MM.1S (cell line): ENCODE results near the gene COPG1.
"Not testable (repeated sequence)": the region's sequence is repeated elsewhere in the genome, so short reads cannot be mapped to it uniquely, and the experiment has no call there.

Experiments
- DNase-seq: peaks from one replicate; pipeline ENCODE4 v3.0.0-alpha.2; 2015
- H2AFZ ChIP-seq: fragments of 300-600 bp; sonication (generic); 2 replicates; pipeline ENCODE4 v1.6.0; 2016; ENCODE audit warnings: antibody characterized with exemption, low read length
- H3F3A ChIP-seq: fragments of 300-600 bp; sonication (generic); 2 replicates; pipeline ENCODE4 v1.6.1; 2016; ENCODE audit warnings: mild to moderate bottlenecking, antibody characterized with exemption, low read length, moderate library complexity, mixed read lengths; ENCODE audit not compliant: insufficient read depth
- H3K27ac ChIP-seq: fragments of 300-600 bp; sonication (generic); 2 replicates; pipeline ENCODE4 v1.5.1; 2016; ENCODE audit warnings: mild to moderate bottlenecking, low read length
- H3K27me3 ChIP-seq: fragments of 300-600 bp; sonication (generic); replicated peaks from 2 replicates; pipeline ENCODE4 v1.6.0; 2016; ENCODE audit warnings: low read length; ENCODE audit not compliant: insufficient read depth
- H3K36me3 ChIP-seq: fragments of 300-600 bp; sonication (generic); replicated peaks from 2 replicates; pipeline ENCODE4 v1.6.1; 2016; ENCODE audit warnings: mild to moderate bottlenecking, low read length, mixed read lengths; ENCODE audit not compliant: insufficient read depth
- H3K4me1 ChIP-seq: fragments of 300-600 bp; sonication (generic); 2 replicates; pipeline ENCODE4 v1.6.1; 2016; ENCODE audit warnings: low read length, mixed read lengths
- H3K4me2 ChIP-seq: fragments of 300-600 bp; sonication (generic); 2 replicates; pipeline ENCODE4 v1.6.0; 2016; ENCODE audit warnings: low read depth, low read length
- H3K4me3 ChIP-seq: fragments of 300-600 bp; sonication (generic); 2 replicates; pipeline ENCODE4 v1.5.1; 2016; ENCODE audit warnings: low read length, mixed read lengths
- H3K79me2 ChIP-seq: fragments of 300-600 bp; sonication (generic); 2 replicates; pipeline ENCODE4 v1.6.1; 2016; ENCODE audit warnings: mixed run types, low read length, mixed read lengths
- H3K9ac ChIP-seq: fragments of 300-600 bp; sonication (generic); 2 replicates; pipeline ENCODE4 v1.6.1; 2016; ENCODE audit warnings: low read length, mixed read lengths
- H3K9me2 ChIP-seq: fragments of 300-600 bp; sonication (generic); replicated peaks from 2 replicates; pipeline ENCODE4 v1.6.1; 2016; ENCODE audit warnings: mild to moderate bottlenecking, low read length, mixed read lengths; ENCODE audit not compliant: insufficient read depth
- H3K9me3 ChIP-seq: fragments of 300-600 bp; sonication (generic); replicated peaks from 2 replicates; pipeline ENCODE4 v1.6.1; 2016; ENCODE audit warnings: mild to moderate bottlenecking, low read length, mixed read lengths; ENCODE audit not compliant: insufficient read depth
- H4K20me1 ChIP-seq: fragments of 300-600 bp; sonication (generic); 2 replicates; pipeline ENCODE4 v1.6.1; 2016; ENCODE audit warnings: mild to moderate bottlenecking, low read length, moderate library complexity, mixed read lengths; ENCODE audit not compliant: insufficient read depth
- CTCF ChIP-seq: fragments of 300-600 bp; sonication (generic); IDR thresholded peaks from 2 replicates; pipeline ENCODE4 v1.5.1; 2016; ENCODE audit warnings: antibody characterized with exemption, low read length, mixed read lengths
- EZH2 ChIP-seq: fragments of 300-600 bp; sonication (generic); optimal IDR thresholded peaks from 2 replicates; pipeline ENCODE3; 2017; ENCODE audit warnings: low read depth, mild to moderate bottlenecking, antibody characterized with exemption, low read length, mixed read lengths
- EZH2phosphoT487 ChIP-seq: fragments of 300-600 bp; sonication (generic); IDR thresholded peaks from 2 replicates; pipeline ENCODE4 v1.6.1; 2018; ENCODE audit warnings: antibody characterized with exemption, low read length

COPG1 gene

GRCh38 chr3:129213238-129213637 lies 36.2 kb upstream of the COPG1 start:
- Histone ChIP-seq H3K27ac (no peak overlapping the region), H2AFZ (no peak overlapping the region)
- TF ChIP-seq EZH2 (no peak), CTCF (no peak), EZH2phosphoT487 (no peak)

DNA sequence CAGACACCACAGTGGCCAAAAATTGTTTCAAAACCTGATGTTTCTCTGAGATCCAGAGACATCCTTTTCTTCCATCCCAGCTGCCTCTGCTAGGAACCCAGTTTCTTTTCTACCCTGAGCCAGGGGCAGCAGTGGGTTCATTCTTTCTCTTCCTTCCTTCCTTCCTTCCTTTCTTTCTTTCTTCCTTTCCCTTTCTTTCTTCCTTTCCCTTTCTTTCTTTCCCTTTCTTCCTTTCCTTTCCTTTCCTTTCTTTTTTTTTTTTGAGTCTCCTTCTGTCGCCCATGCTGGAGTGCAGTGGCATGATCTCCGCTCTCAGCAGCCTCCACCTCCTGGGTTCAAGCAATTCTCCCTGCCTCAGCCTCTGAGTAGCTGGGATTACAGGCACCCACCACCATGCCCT lies 30.7 kb upstream of the COPG1 start:
- Histone ChIP-seq H3K9me2 (no peaks in the 10 kb centered on the region), H3F3A (no peaks in the 10 kb centered on the region), H3K36me3 (no peaks in the 10 kb centered on the region), H3K27ac (no peak overlapping the region), H3K4me1 (no peaks in the 10 kb centered on the region), H3K4me2 (no peak overlapping the region), H3K9me3 (no peaks in the 10 kb centered on the region), H3K4me3 (no peak overlapping the region), H4K20me1 (no peaks in the 10 kb centered on the region), H2AFZ (no peak overlapping the region), H3K79me2 (no peaks in the 10 kb centered on the region), H3K9ac (no peak overlapping the region), H3K27me3 (no peaks in the 10 kb centered on the region)
- TF ChIP-seq EZH2phosphoT487 (no peak), CTCF (no peak), EZH2 (no peak)
- DNase-seq: no peak

More at GRCh38 chr3:129213238-129213637, 36.2 kb upstream of the COPG1 start:
- H3K4me2 ChIP-seq: no peak overlapping the region
- H3F3A ChIP-seq: no peaks in the 10 kb centered on the region
- H3K9ac ChIP-seq: no peak overlapping the region
- H4K20me1 ChIP-seq: no peaks in the 10 kb centered on the region
- no peak overlapping the region for H3K4me3 ChIP-seq
- H3K9me2 ChIP-seq: no peaks in the 10 kb centered on the region
- H3K4me1 ChIP-seq: no peaks in the 10 kb centered on the region
- DNase-seq: no peak
- H3K9me3 ChIP-seq: no peaks in the 10 kb centered on the region
- no peaks in the 10 kb centered on the region for H3K79me2 ChIP-seq
- H3K36me3 ChIP-seq: no peaks in the 10 kb centered on the region
- no peaks in the 10 kb centered on the region for H3K27me3 ChIP-seq

DNA sequence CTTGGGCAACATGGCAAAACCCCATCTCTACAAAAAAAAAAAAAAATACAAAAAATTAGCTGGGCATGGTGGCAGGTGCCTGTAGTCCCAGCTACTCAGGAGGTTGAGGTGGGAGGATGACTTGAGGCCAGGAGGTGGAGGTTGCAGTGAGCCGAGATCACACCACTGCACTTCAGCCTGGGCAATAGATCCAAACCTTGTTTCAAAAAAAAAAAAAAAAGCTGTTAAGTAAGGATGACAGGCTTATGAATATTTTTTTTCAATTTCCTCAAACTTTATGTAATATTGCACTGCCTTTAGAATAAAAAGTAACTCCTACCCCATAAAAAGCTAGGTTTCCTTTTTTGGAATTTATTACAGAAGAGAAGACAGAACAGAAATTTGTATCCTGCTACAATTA lies 25.0 kb upstream of the COPG1 start:
- not testable (repeated sequence) for H2AFZ ChIP-seq, H3K36me3 ChIP-seq, H3K4me2 ChIP-seq, H3K79me2 ChIP-seq, H3K9me3 ChIP-seq, H3K27ac ChIP-seq, H3K27me3 ChIP-seq, DNase-seq, H3K9ac ChIP-seq, H3F3A ChIP-seq, H3K9me2 ChIP-seq, H3K4me3 ChIP-seq, H4K20me1 ChIP-seq, H3K4me1 ChIP-seq

DNA sequence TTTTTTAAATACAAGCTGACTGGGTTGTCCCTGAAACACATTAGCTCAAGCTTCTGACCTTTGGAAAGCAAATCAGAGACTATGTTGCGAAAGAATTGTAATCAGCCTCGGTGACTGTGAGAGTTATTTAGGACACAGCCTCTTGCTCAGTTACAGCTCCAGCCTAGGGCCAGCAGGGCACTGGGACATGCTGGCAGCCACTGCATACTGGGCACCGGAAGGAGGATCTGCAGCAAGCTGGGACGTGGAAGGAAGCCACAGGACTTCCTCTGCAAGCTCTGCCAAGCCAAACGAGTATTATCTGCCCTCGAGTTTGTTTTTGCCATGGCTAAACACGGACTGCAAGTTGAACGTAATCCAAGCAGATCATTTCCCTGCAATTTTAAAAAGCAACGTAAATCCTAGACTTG lies 24.4 kb upstream of the COPG1 start:
- no peak overlapping the region for H3K27ac ChIP-seq

More for the DNA sequence above, 24.4 kb upstream of the COPG1 start:
- DNase-seq: no peak
- no peaks in the 10 kb centered on the region for H3K36me3 ChIP-seq
- TF ChIP-seq EZH2phosphoT487 (no peak), EZH2 (no peak), CTCF (no peak)
- H4K20me1 ChIP-seq: no peaks in the 10 kb centered on the region
- no peaks in the 10 kb centered on the region for H3K9me3 ChIP-seq
- no peaks in the 10 kb centered on the region for H3K9me2 ChIP-seq
- no peaks in the 10 kb centered on the region for H3K79me2 ChIP-seq
- H3K27me3 ChIP-seq: no peaks in the 10 kb centered on the region
- H3K9ac ChIP-seq: no peak overlapping the region; the same call in 1 of the 2 replicates
- no peaks in the 10 kb centered on the region for H3F3A ChIP-seq
- H3K4me2 ChIP-seq: peak overlapping the region; percentile 46; the same call in 1 of the 2 replicates
- no peak overlapping the region for H3K4me3 ChIP-seq
- H2AFZ ChIP-seq: peak overlapping the region; percentile 72
- H3K4me1 ChIP-seq: peaks cover 5% of the 10 kb centered on the region
